Tibial artery (tissue), 4 donors: Measurements from ENCODE around the gene TLL2.

Experiments used
- DNase-seq, 2 donors: peaks; one replicate each; pipeline ENCODE4 v3.0.0-alpha.2; 2019
- H3K27ac ChIP-seq, 2 donors: fragments of 200-600 bp; sonication (generic) in 1 of 2; 1 replicate in 1 of 2; 2 replicates in 1 of 2; pipeline ENCODE4 v1.5.1; 2018 to 2019; ENCODE audit warnings: mild to moderate bottlenecking in 1 of 2
- H3K27me3 ChIP-seq, 2 donors: fragments of 200-600 bp; sonication (generic) in 1 of 2; one replicate each; pipeline versions ENCODE4 v1.5.1 to v1.6.0; 2016 to 2019
- H3K36me3 ChIP-seq, 3 donors: fragments of 200-600 bp; sonication (generic) in 2 of 3; one replicate each; pipeline ENCODE4 v1.5.1; 2016 to 2019; ENCODE audit warnings: mild to moderate bottlenecking in 2 of 3
- H3K4me1 ChIP-seq, 4 donors: fragments of 200-600 bp; sonication (generic) in 2 of 4; 1 replicate in 3 of 4; 2 replicates in 1 of 4; pipeline ENCODE4 v1.5.1; 2016 to 2019
- H3K4me3 ChIP-seq, 2 donors: fragments of 200-600 bp; sonication (generic) in 1 of 2; 1 replicate in 1 of 2; 2 replicates in 1 of 2; pipeline ENCODE4 v1.5.1; 2018 to 2019; ENCODE audit warnings: mild to moderate bottlenecking in 2 of 2
- H3K9me3 ChIP-seq, 3 donors: fragments of 200-600 bp; sonication (generic) in 1 of 3; one replicate each; pipeline ENCODE4 v1.5.1; 2016 to 2019
- intact Hi-C: fragments of 100-400 bp; cut with DNase I; formaldehyde crosslinking; loops from one replicate; pipeline ENCODE4 v1.15.0; 2023; ENCODE audit warnings: low total_unique reads
- TF ChIP-seq, protein P1 (sequence below), 2 experiments: fragments of 200-600 bp in 1 of 2; fragments of 450-650 bp in 1 of 2; IDR thresholded peaks; one replicate each; pipeline ENCODE4 v1.5.1; 2017 to 2019; ENCODE audit warnings: antibody characterized with exemption in 2 of 2, mild to moderate bottlenecking in 1 of 2, moderate library complexity in 1 of 2

Gene TLL2

DNA sequence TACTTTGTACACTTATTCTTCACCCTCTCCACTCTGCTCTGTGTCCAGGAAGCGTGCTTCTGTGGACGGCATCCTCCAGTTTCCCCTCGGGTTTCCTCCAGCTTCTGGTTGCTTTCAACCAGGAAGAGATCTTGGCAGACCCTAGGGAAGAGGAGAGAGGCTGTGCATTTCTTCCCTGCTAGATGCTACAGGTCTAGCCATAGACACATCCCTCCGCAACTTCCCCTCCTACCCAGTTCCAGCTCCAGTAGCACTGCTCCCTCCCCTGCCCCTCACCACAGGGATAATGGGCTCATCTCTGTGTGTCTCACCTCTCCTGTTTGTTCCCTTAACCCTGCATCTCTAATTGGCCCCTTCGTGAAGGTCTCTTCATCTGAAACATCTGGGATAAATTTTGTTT is 16.3 kb downstream of the TLL2 start:
- Histone ChIP-seq H3K9me3 (no peaks in the 10 kb centered on the region), H3K4me3 (no peak overlapping the region), H3K4me1 (no peaks in the 10 kb centered on the region), H3K36me3 (no peaks in the 10 kb centered on the region), H3K27me3 (peaks cover 0 to 4% of the 10 kb centered on the region in 2 donors), H3K27ac (no peak overlapping the region)
- DNase-seq, result no peak
- intact Hi-C loops, result no loop called here
- TF ChIP-seq, protein P1, sequence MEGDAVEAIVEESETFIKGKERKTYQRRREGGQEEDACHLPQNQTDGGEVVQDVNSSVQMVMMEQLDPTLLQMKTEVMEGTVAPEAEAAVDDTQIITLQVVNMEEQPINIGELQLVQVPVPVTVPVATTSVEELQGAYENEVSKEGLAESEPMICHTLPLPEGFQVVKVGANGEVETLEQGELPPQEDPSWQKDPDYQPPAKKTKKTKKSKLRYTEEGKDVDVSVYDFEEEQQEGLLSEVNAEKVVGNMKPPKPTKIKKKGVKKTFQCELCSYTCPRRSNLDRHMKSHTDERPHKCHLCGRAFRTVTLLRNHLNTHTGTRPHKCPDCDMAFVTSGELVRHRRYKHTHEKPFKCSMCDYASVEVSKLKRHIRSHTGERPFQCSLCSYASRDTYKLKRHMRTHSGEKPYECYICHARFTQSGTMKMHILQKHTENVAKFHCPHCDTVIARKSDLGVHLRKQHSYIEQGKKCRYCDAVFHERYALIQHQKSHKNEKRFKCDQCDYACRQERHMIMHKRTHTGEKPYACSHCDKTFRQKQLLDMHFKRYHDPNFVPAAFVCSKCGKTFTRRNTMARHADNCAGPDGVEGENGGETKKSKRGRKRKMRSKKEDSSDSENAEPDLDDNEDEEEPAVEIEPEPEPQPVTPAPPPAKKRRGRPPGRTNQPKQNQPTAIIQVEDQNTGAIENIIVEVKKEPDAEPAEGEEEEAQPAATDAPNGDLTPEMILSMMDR (IDR thresholded peaks at IDR 0.05), result no peak

DNA sequence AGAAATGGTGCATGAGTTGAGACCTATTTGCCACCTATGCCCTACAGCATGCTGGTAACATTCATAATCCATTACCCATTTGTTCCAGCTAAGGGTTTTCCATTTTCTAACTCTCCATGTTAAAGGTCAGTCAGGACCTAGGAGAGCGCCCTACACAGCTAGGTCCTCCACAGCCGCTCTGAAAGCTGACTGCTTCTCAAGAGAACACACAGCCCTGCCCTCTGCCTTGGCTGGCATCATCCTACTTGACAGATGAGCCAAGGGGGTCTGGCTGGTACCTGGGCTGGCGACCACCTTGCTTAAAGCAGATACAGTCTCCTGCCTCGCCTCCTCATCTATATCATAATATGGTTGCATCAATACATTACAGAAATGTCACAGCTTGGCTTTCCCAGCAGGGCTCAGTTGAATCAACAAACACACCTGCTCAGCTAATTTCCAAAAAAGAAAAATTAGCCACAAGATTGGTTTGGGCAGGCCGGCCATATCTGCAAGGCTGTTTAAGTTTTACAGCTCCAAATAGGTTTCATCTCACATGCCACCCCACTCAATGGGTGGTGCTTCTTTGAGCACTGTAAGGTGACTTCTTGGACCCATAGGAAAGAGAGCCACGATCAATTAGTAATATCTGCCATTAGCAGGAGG is 17.3 kb downstream of the TLL2 start:
- DNase-seq, result no peak
- Histone ChIP-seq H3K9me3 (no peaks in the 10 kb centered on the region), H3K4me3 (no peak overlapping the region), H3K36me3 (no peaks in the 10 kb centered on the region), H3K27me3 (peaks cover 0 to 3% of the 10 kb centered on the region in 2 donors), H3K4me1 (no peaks in the 10 kb centered on the region), H3K27ac (no peak overlapping the region)
- intact Hi-C loops, result no loop called here
- TF ChIP-seq, protein P1 (IDR thresholded peaks at IDR 0.05), result no peak

DNA sequence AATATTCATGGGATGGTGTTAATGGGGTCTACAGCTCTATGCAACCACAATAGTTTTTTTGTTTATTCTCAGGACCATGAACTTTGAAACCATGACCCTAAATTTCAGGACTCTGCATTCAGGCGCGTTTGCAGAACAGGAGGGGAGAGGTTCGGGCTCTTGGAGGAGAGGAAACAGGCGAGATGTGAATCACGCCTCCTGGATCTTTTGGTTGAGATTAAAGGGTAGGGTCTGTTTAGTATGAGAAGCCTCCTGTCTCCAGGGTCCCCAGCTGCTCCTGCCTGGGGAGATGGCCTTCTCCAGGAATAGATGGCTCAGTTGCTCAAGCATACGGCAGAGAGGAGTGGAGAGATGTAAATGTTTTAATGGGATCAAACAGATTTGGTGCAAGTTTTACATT is 18.2 kb downstream of the TLL2 start:
- peaks cover 0 to 3% of the 10 kb centered on the region in 2 donors for H3K27me3 ChIP-seq
- DNase-seq, result no peak
- H3K36me3 ChIP-seq, result no peaks in the 10 kb centered on the region
- no peaks in the 10 kb centered on the region for H3K4me1 ChIP-seq
- H3K9me3 ChIP-seq, result no peaks in the 10 kb centered on the region
- intact Hi-C loops, result no loop called here
- no peak overlapping the region for H3K4me3 ChIP-seq
- H3K27ac ChIP-seq, result no peak overlapping the region
- TF ChIP-seq, protein P1 (IDR thresholded peaks at IDR 0.05), result no peak

DNA sequence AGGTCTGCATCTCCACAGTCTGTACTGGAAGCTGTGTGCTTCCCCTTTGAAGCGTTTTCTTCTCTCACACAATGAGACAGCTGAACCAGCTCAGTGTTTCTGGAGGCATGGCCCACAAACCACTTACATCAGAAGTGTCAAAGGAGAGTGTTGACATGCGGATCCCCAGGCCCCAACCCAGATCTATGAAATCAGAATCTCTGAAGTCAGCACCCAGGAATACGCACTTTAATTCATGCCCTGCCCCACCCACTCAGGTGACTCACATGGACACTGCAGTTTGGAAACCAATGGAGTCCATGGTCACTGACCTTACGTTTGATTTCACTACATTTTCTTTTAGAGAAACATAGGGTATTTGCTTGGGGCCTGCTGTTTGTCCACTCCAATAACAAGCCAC is 19.0 kb downstream of the TLL2 start:
- Histone ChIP-seq H3K4me3 (no peak overlapping the region), H3K36me3 (no peaks in the 10 kb centered on the region), H3K4me1 (no peaks in the 10 kb centered on the region), H3K27me3 (peaks cover 0 to 3% of the 10 kb centered on the region in 2 donors), H3K27ac (no peak overlapping the region), H3K9me3 (no peaks in the 10 kb centered on the region)
- intact Hi-C loops, result no loop called here
- DNase-seq, result no peak
- TF ChIP-seq, protein P1 (IDR thresholded peaks at IDR 0.05), result no peak

DNA sequence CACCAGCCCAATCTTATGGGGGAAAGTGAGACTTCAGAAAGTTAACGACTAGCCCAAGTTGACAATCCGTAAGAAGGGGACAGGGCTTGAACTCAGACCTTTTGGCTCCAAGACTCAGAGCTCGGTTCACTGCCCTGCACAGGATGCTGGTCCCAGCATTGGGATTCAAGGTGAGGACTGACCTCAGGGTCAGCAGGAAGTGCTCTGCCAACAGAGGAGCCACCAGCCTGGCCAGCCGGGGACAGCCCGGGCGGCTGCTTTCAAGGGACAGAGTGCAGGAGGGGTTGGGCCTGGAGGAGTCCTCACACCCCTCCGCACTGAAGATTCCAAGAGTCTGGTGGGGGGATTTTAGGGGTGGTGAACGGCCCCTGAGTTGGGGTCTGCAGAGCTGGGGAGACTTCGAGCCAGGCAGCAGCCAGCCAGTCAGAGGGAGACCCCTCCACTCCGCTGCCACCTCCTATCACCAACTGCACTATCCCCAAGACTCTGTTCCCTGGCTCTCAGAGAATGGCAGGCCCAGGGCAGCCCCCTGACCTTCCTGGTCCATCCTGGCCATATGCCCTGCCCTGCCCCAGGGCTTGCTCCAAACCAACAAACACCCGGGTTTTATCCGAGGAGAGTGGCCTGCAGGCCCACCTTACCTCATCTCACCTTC is 19.7 kb downstream of the TLL2 start:
- intact Hi-C loops, result no loop called here
- Histone ChIP-seq H3K27ac (no peak overlapping the region), H3K4me3 (no peak overlapping the region), H3K9me3 (no peaks in the 10 kb centered on the region), H3K27me3 (peaks cover 0 to 4% of the 10 kb centered on the region in 2 donors), H3K4me1 (no peaks in the 10 kb centered on the region), H3K36me3 (no peaks in the 10 kb centered on the region)
- no peak for DNase-seq
- TF ChIP-seq, protein P1 (IDR thresholded peaks at IDR 0.05), result no peak
